CD14-positive monocyte (primary cell): Measurements from ENCODE around the gene MINK1. TPM values are rescaled to one million over a fixed set of nuclear protein-coding genes. Genes with fewer than 3 reads are reported as not detected.
A peak's percentile ranks its signal among the peaks of the same experiment; 100 is the strongest.

Experiments
- DNase-seq, 3 donors: peaks; one replicate each; pipeline ENCODE4 v3.0.0-alpha.2; 2011 to 2022
- H2AFZ ChIP-seq: 2 replicates; pipeline ENCODE4 v1.6.0; 2012; ENCODE audit warnings: mild to moderate bottlenecking, low read depth, low read length, inconsistent platforms; ENCODE audit not compliant: insufficient read depth, poor library complexity, severe bottlenecking
- H3K27ac ChIP-seq, 2 donors: 1 replicate in 1 of 2; 2 replicates in 1 of 2; pipeline ENCODE4 v1.5.1; 2012 to 2013; ENCODE audit warnings: low read length in 2 of 2, control low read depth in 1 of 2, inconsistent platforms in 1 of 2, low read depth in 1 of 2, mild to moderate bottlenecking in 1 of 2
- H3K27me3 ChIP-seq, 2 donors: one replicate each; pipeline versions ENCODE4 v1.6.0 to v1.6.1; 2011 to 2013; ENCODE audit warnings: low read length in 2 of 2; ENCODE audit not compliant: control insufficient read depth in 2 of 2, insufficient read depth in 2 of 2
- H3K36me3 ChIP-seq, 2 donors: replicated peaks in 1 of 2; 1 replicate in 1 of 2; 2 replicates in 1 of 2; pipeline versions ENCODE4 v1.5.1 to v1.6.1; 2012 to 2013; ENCODE audit warnings: low read length in 2 of 2, control low read depth in 1 of 2, inconsistent platforms in 1 of 2, mild to moderate bottlenecking in 1 of 2; ENCODE audit not compliant: insufficient read depth in 2 of 2, control insufficient read depth in 1 of 2
- H3K4me1 ChIP-seq, 2 donors: 1 replicate in 1 of 2; 2 replicates in 1 of 2; pipeline versions ENCODE4 v1.5.1 to v1.6.1; 2012 to 2013; ENCODE audit warnings: low read length in 2 of 2, control low read depth in 1 of 2, inconsistent platforms in 1 of 2, mild to moderate bottlenecking in 1 of 2, moderate library complexity in 1 of 2; ENCODE audit not compliant: insufficient read depth in 2 of 2, control insufficient read depth in 1 of 2
- H3K4me2 ChIP-seq: replicated peaks from 2 replicates; pipeline ENCODE3; 2012; ENCODE audit warnings: low read length, moderate library complexity, mild to moderate bottlenecking; ENCODE audit not compliant: poor library complexity, severe bottlenecking; ENCODE audit errors: extremely low read depth
- H3K4me3 ChIP-seq, 3 experiments: fragments of 200-600 bp in 1 of 3; sonication (generic) in 1 of 3; replicated peaks in 1 of 3; 1 replicate in 2 of 3; 2 replicates in 1 of 3; pipeline ENCODE4 v1.5.1; 2011 to 2013; ENCODE audit warnings: low read length in 3 of 3, mild to moderate bottlenecking in 3 of 3, control low read depth in 2 of 3, low read depth in 2 of 3, inconsistent platforms in 1 of 3, moderate library complexity in 1 of 3
- H3K79me2 ChIP-seq: 2 replicates; pipeline ENCODE4 v1.6.0; 2012; ENCODE audit warnings: mild to moderate bottlenecking, control low read depth, inconsistent platforms, low read length, moderate library complexity; ENCODE audit not compliant: insufficient read depth
- H3K9ac ChIP-seq: 2 replicates; pipeline ENCODE4 v1.6.0; 2017; ENCODE audit warnings: low read length, mild to moderate bottlenecking; ENCODE audit not compliant: insufficient read depth, poor library complexity, severe bottlenecking
- H3K9me3 ChIP-seq, 2 donors: replicated peaks in 1 of 2; 1 replicate in 1 of 2; 2 replicates in 1 of 2; pipeline versions ENCODE4 v1.5.1 to v1.6.1; 2012 to 2013; ENCODE audit warnings: low read length in 2 of 2, control low read depth in 1 of 2; ENCODE audit not compliant: control insufficient read depth in 1 of 2, insufficient read depth in 1 of 2
- H4K20me1 ChIP-seq: 2 replicates; pipeline ENCODE4 v1.6.0; 2012; ENCODE audit warnings: mild to moderate bottlenecking, low read length, control low read depth, moderate library complexity; ENCODE audit not compliant: insufficient read depth
- H3K27ac Mint-ChIP-seq, 7 donors: one replicate each; pipeline ENCODE4 v1.8.0; 2020; ENCODE audit warnings: mild to moderate bottlenecking in 7 of 7, mixed read lengths in 7 of 7, moderate library complexity in 6 of 7, inconsistent platforms in 2 of 7
- H3K27me3 Mint-ChIP-seq, 3 donors: one replicate each; pipeline ENCODE4 v1.8.0; 2021 to 2022; ENCODE audit warnings: low read depth in 3 of 3, mild to moderate bottlenecking in 3 of 3, mixed read lengths in 3 of 3, moderate library complexity in 3 of 3, inconsistent platforms in 1 of 3
- H3K36me3 Mint-ChIP-seq, 2 donors: one replicate each; pipeline ENCODE4 v1.8.0; 2020; ENCODE audit warnings: mixed read lengths in 2 of 2, inconsistent platforms in 1 of 2, mild to moderate bottlenecking in 1 of 2
- H3K4me1 Mint-ChIP-seq: one replicate; pipeline ENCODE4 v1.8.0; 2020; ENCODE audit warnings: mild to moderate bottlenecking, mixed read lengths
- H3K4me3 Mint-ChIP-seq, 2 donors: one replicate each; pipeline ENCODE4 v1.8.0; 2020; ENCODE audit warnings: mild to moderate bottlenecking in 2 of 2, mixed read lengths in 2 of 2, moderate library complexity in 1 of 2
- H3K9me3 Mint-ChIP-seq, 7 donors: one replicate each; pipeline ENCODE4 v1.8.0; 2020 to 2022; ENCODE audit warnings: mixed read lengths in 7 of 7, mild to moderate bottlenecking in 6 of 7, moderate library complexity in 6 of 7, inconsistent platforms in 2 of 7
- CTCF ChIP-seq: fragments of 200-600 bp; IDR thresholded peaks from one replicate; pipeline ENCODE4 v1.8.0; 2022; ENCODE audit warnings: antibody characterized with exemption, mild to moderate bottlenecking
- WGBS: methylation state at CpG from one replicate; pipeline ENCODE4 v1.1.5; 2013; ENCODE audit warnings: missing lambda C conversion rate; ENCODE audit not compliant: insufficient coverage; 5-methylcytosine and 5-hydroxymethylcytosine counted together
- intact Hi-C, 2 donors: fragments of 100-400 bp; cut with micrococcal nuclease; formaldehyde crosslinking; loops; one replicate each; pipeline versions ENCODE4 v1.15.0 to v1.15.1; 2023
- polyA plus RNA-seq, 3 donors: library from polyadenylated mRNA; depleted of rRNA in 1 of 3; unstranded in 2 of 3; stranded (reverse) in 1 of 3; fragments of 300-500 nt in 2 of 3; fragments of >200 nt in 1 of 3; fragmentation: Illumina TruSeq in 2 of 3; gene quantifications; 1 replicate in 2 of 3; 2 replicates in 1 of 3; pipeline ENCODE4 v1.2.3, GENCODE V29; 2012 to 2021

MINK1 gene
- polyA plus RNA-seq, 3 donors: 3.2 to 159 (median 7.2) TPM

GRCh38 chr17:4861052-4861451 lies 27.9 kb downstream of the MINK1 start:
- H3K4me3 ChIP-seq: no peak overlapping the region
- no peak overlapping the region for H2AFZ ChIP-seq
- H3K9me3 ChIP-seq: no peaks in the 10 kb centered on the region
- H3K27me3 Mint-ChIP-seq: peaks cover 2 to 4% (median 3%) of the 10 kb centered on the region in 3 donors
- H3K9me3 Mint-ChIP-seq: peaks cover 0 to 2% (median 0%) of the 10 kb centered on the region in 7 donors
- H3K27ac ChIP-seq: no peak overlapping the region
- peaks cover 40 to 49% of the 10 kb centered on the region in 2 donors for H3K36me3 Mint-ChIP-seq
- H3K27me3 ChIP-seq: no peaks in the 10 kb centered on the region
- peaks cover 13 to 22% of the 10 kb centered on the region in 2 donors for H3K4me1 ChIP-seq
- no peak overlapping the region for H3K4me3 Mint-ChIP-seq
- TF ChIP-seq CTCF: no peak
- peaks cover 19% of the 10 kb centered on the region for H3K4me1 Mint-ChIP-seq
- WGBS: 97% methylated on average over 16 of the region's 16 CpGs
- H3K79me2 ChIP-seq: peaks cover 34% of the 10 kb centered on the region
- H3K4me2 ChIP-seq: no peak overlapping the region
- H4K20me1 ChIP-seq: peaks cover 47% of the 10 kb centered on the region
- intact Hi-C loops: no loop called here
- no peak overlapping the region for H3K9ac ChIP-seq
- H3K36me3 ChIP-seq: peaks cover 15 to 32% of the 10 kb centered on the region in 2 donors
- no peak for DNase-seq
- no peak overlapping the region for H3K27ac Mint-ChIP-seq

GRCh38 chr17:4862720-4863119 lies 29.6 kb downstream of the MINK1 start:
- peaks cover 33% of the 10 kb centered on the region for H4K20me1 ChIP-seq
- TF ChIP-seq CTCF: no peak
- peak overlapping the region in 2 of 7 donors; percentile 6 to 20 for H3K27ac Mint-ChIP-seq

More at GRCh38 chr17:4862720-4863119, 29.6 kb downstream of the MINK1 start:
- intact Hi-C loops: no loop called here
- peaks cover 0 to 2% (median 0%) of the 10 kb centered on the region in 7 donors for H3K9me3 Mint-ChIP-seq
- peaks cover 25 to 42% of the 10 kb centered on the region in 2 donors for H3K36me3 Mint-ChIP-seq
- no peak overlapping the region for H3K4me3 ChIP-seq
- no peak overlapping the region for H3K4me3 Mint-ChIP-seq
- H3K36me3 ChIP-seq: peaks cover 12 to 21% of the 10 kb centered on the region in 2 donors
- peaks cover 20% of the 10 kb centered on the region for H3K79me2 ChIP-seq
- H3K9ac ChIP-seq: no peak overlapping the region
- WGBS: 100% methylated on average over 2 of the region's 4 CpGs
- no peaks in the 10 kb centered on the region for H3K27me3 ChIP-seq
- no peak overlapping the region for H3K4me2 ChIP-seq
- H3K27ac ChIP-seq: no peak overlapping the region
- peaks cover 11 to 14% of the 10 kb centered on the region in 2 donors for H3K4me1 ChIP-seq
- H2AFZ ChIP-seq: no peak overlapping the region
- peaks cover 0 to 5% (median 0%) of the 10 kb centered on the region in 3 donors for H3K27me3 Mint-ChIP-seq
- H3K9me3 ChIP-seq: no peaks in the 10 kb centered on the region
- H3K4me1 Mint-ChIP-seq: peaks cover 9% of the 10 kb centered on the region
- no peak for DNase-seq
